Activated CD8-positive, alpha-beta memory T cell treated with anti-CD3 and anti-CD28 coated beads for 1 hour (primary cell): ENCODE measurements around the gene F10.

ENCODE experiments used
- DNase-seq, 2 donors: peaks; one replicate each; pipeline ENCODE4 v3.0.0-alpha.2; 2020; ENCODE audit warnings: low read depth in 1 of 2; ENCODE audit errors: extremely low read depth in 1 of 2

The F10 gene

GRCh38 chr13:113115363-113116205, 7.0 kb upstream of the F10 start:
- no peak for DNase-seq

GRCh38 chr13:113116206-113116800, 6.3 kb upstream of the F10 start:
- DNase-seq, result no peak

GRCh38 chr13:113116871-113117271, 5.7 kb upstream of the F10 start:
- DNase-seq, result no peak

- no peak for DNase-seq
Observed at GRCh38 chr13:113117335-113117872, 5.2 kb upstream of the F10 start.

- no peak for DNase-seq
Observed at GRCh38 chr13:113117911-113118260, 4.7 kb upstream of the F10 start.

- no peak for DNase-seq
Observed at GRCh38 chr13:113118261-113119021, 4.2 kb upstream of the F10 start.

- DNase-seq, result no peak
Observed at GRCh38 chr13:113119166-113119821, 3.3 kb upstream of the F10 start.

- DNase-seq, result no peak
Observed at GRCh38 chr13:113119822-113120189, 2.8 kb upstream of the F10 start.

- no peak for DNase-seq
Observed at GRCh38 chr13:113120300-113121182, 2.1 kb upstream of the F10 start.

- DNase-seq, result no peak
Observed at GRCh38 chr13:113121183-113121927, 1.2 kb upstream of the F10 start.

- DNase-seq, result no peak
Observed at GRCh38 chr13:113121928-113122471, 599 bp upstream of the F10 start.

GRCh38 chr13:113123226-113124201, 915 bp downstream of the F10 start:
- no peak for DNase-seq

GRCh38 chr13:113124211-113124970, 1.8 kb downstream of the F10 start:
- no peak for DNase-seq

- no peak for DNase-seq
Observed at GRCh38 chr13:113125506-113126264, 3.1 kb downstream of the F10 start.

- no peak for DNase-seq
Observed at GRCh38 chr13:113126265-113127150, 3.9 kb downstream of the F10 start.

GRCh38 chr13:113129480-113129879, 6.9 kb downstream of the F10 start:
- no peak for DNase-seq
